LNCaP clone FGC (cell line): ENCODE results near the gene TFAP2A.

Experiments
- DNase-seq: peaks from one replicate; pipeline ENCODE4 v3.0.0-alpha.2; 2011; ENCODE audit warnings: low read depth
- H3K4me3 ChIP-seq: 2 replicates; pipeline ENCODE4 v1.5.1; 2011; ENCODE audit warnings: mild to moderate bottlenecking, low read depth, low read length, control low read depth
- TF ChIP-seq, protein P1 (sequence below): IDR thresholded peaks from 2 replicates; pipeline ENCODE4 v1.5.1; 2012; ENCODE audit warnings: mild to moderate bottlenecking; ENCODE audit not compliant: control insufficient read depth, insufficient read depth; ENCODE audit errors: extremely low read depth

The TFAP2A gene

DNA sequence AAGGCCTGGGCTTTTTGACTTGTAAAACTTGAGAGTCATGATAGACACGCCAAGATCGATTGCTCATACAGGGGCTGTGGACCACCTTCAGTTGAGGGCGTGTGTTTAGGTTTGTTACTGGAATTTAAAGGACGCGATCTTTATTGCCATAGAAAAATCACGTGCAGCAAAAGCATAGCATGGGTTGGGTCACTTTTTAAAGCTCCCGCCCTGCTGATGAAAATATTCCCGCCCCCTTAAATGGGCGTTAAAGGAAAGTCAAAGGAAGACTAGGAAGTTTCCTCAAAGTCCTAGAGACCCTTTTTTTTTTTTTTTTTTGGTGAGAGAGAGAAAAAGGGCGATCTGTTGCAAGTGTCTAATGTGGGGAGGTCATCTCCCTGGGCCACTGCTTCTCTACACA lies 23.1 kb downstream of the TFAP2A start:
- DNase-seq: no peak
- H3K4me3 ChIP-seq: no peak overlapping the region
- TF ChIP-seq, protein P1, sequence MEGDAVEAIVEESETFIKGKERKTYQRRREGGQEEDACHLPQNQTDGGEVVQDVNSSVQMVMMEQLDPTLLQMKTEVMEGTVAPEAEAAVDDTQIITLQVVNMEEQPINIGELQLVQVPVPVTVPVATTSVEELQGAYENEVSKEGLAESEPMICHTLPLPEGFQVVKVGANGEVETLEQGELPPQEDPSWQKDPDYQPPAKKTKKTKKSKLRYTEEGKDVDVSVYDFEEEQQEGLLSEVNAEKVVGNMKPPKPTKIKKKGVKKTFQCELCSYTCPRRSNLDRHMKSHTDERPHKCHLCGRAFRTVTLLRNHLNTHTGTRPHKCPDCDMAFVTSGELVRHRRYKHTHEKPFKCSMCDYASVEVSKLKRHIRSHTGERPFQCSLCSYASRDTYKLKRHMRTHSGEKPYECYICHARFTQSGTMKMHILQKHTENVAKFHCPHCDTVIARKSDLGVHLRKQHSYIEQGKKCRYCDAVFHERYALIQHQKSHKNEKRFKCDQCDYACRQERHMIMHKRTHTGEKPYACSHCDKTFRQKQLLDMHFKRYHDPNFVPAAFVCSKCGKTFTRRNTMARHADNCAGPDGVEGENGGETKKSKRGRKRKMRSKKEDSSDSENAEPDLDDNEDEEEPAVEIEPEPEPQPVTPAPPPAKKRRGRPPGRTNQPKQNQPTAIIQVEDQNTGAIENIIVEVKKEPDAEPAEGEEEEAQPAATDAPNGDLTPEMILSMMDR: no peak

DNA sequence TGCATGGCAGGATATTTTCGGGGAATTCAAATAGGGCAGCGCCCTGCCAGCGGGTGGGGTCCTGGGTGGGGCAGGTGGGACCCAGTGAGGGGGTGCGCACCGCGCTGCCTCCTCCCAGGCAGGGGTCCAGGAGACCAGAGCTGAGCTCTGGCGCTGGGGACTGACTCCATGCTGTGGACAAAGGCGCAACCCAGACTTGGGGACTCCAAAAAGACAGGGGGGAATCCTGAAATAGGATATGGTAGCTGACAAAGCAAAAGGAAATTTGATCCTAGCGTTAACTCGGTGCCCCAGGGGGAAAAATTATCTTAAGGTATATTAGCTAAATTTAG lies 23.6 kb downstream of the TFAP2A start:
- DNase-seq: no peak
- TF ChIP-seq, protein P1: no peak
- no peak overlapping the region for H3K4me3 ChIP-seq

DNA sequence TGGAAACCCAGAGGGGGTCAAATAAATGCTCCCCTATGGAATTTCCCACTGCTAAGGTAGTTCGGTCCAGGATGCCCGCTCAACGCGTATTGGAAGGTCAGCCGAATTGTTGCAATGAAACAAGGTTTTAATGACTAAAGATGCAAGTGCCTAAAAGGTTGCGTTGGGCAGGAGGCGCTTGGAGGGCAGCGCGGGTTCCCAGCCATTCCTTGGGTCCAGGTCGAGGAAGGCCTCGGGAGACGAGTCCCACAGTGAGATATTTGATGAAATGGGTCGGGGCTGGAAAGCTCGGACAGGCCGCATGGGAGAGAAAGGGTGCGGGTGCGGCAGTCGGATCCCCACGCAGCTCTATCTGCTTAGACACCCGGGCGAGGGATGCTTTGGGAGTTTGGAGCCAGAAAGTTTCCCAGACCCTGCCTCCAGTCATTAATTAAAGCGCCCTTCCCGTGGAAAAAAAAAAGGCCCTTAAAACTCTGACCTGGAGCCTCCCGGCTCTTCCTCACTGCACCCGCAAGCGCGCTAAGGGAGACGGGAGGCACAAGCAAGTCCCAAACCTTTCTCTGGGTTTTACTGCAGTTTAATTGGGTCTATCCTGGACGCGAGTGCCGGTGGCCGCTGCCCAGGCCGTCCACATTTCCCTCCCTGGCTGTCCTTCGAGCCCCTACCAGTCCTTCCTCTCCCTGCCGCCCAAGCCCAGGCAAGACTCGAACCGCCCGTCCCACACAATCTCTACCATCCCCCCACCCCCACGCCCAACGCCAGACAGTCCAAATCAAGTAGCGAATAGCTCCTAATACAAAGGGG lies 24.2 kb downstream of the TFAP2A start:
- TF ChIP-seq, protein P1: no peak
- no peak overlapping the region for H3K4me3 ChIP-seq
- DNase-seq: no peak

DNA sequence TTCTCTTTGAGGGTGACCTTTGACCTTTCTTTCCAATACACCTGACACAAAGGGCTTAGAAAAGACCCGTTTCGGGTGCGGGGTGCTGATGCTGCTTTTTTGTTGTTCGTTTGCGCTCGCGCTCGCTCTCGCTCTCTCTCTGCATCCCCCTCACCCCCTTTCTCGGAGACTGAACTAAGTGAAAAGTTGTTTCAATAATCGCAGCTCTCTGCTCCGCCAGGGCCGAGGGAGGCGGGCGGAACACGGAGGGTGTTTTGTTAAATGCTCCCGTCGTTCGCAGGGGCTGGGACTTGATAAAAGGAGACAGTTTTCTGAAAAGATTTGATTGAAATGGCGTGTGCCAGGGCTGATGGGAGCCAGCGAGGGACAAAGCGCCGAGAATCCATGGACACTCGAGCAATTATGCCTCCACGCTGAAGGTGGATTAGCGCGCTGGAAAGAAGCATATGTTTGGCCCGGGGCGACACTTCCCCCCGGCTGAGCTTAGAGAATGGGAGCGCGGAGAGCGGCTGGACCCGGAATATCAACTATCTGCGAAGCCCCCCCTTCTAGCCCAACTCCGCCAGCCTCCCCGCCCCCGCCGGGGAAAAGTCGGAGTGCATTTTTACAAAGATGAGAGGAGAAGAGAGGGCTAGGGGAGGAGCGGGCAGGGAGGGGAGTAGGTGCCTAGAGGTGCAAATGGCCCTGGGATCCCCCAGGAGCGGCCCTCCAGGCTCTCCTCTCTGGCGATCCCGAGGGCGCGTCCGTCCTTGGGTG lies 25.0 kb downstream of the TFAP2A start:
- no peak for DNase-seq
- no peak overlapping the region for H3K4me3 ChIP-seq

DNA sequence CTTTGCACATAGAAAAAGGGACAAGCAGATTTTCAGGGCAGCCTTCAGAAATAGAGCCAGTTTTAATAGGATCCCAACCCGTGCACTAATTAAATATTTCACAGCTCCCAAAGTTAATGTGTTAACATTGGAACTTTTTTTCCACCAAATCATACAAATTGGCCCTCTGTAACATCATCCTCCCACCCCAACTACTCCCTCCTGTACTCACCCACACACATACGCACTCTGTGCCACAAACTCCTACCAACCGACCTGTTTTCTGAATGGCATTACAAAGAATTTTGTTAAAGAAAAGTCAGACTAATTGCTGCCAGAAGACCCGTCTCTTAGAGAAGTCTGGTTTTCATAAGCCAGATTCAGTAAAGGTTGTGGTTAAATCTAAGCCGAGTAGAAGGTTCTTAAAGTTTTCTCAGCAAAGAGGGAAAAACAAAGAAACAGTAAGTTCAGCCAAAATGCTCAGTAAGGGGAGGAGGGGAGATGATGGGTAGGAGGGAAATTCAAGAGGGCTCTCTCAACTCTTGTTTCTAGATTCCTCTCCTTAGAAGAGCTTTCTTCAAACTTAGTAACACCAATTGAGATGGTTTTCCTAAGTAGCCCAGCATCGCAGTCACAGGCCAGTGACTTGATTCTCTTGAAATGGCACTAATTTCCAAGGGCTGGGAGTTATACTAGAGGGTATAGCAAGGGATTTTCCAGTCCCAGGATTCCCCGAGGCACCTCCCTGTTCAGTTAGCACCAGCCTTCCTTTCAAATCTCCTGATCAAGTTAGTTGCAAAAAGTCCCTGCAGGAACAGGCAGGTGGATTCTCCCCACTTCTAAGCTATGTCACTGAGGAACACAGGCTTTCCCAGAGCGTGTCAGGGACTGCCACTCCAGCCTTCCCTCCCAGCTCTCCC lies 27.9 kb downstream of the TFAP2A start:
- TF ChIP-seq, protein P1: no peak
- no peak overlapping the region for H3K4me3 ChIP-seq
- no peak for DNase-seq

More for the DNA sequence above, 25.0 kb downstream of the TFAP2A start:
- TF ChIP-seq, protein P1: no peak

DNA sequence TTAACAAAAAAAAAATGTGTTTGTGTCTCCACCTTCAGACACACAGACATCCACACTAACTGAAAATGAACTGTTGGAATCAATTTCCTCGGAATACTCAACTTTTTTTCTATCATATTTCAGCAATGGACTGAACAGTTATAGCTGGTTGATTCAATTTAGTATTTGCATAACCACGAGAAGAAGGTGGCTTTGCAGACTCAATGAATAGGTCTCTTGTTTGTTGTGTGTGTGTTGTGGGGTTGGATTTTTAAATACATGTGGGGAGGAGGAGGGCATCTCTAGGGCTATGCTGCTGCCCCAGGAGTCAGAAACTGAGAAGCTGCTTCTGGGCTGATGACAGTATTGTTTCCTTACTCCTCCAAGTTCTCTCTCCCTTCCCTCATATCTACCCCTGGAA lies 28.7 kb downstream of the TFAP2A start:
- TF ChIP-seq, protein P1: no peak
- H3K4me3 ChIP-seq: no peak overlapping the region
- DNase-seq: no peak
